Gastrocnemius medialis (tissue), 4 donors: ENCODE data around the gene OR10H4.

ENCODE experiments used
- CTCF ChIP-seq, 5 experiments: fragments of 450-650 bp in 3 of 5; fragments of 200-600 bp in 2 of 5; sonication (generic) in 2 of 5; IDR thresholded peaks in 4 of 5; conservative IDR thresholded peaks in 1 of 5; 1 replicate in 4 of 5; 2 replicates in 1 of 5; pipeline ENCODE4 v1.5.1; 2016 to 2019; ENCODE audit warnings: antibody characterized with exemption in 5 of 5, mild to moderate bottlenecking in 3 of 5, moderate library complexity in 3 of 5
- POLR2A ChIP-seq, 2 donors: fragments of 450-650 bp; IDR thresholded peaks; one replicate each; pipeline ENCODE4 v1.6.1; 2017; ENCODE audit warnings: antibody characterized with exemption in 2 of 2, mild to moderate bottlenecking in 2 of 2, moderate library complexity in 2 of 2

- no peak for TF ChIP-seq CTCF (IDR thresholded peaks at IDR 0.05 in 4 of 5, conservative IDR thresholded peaks at IDR 0.05 in 1 of 5)
- no peak for TF ChIP-seq POLR2A (IDR thresholded peaks at IDR 0.05)
Measured at GRCh38 chr19:15919243-15919642, 29.6 kb upstream of the OR10H4 start.
